AG04450 (cell line): ENCODE data around the gene PIGP. TPM values are rescaled to one million over a fixed set of nuclear protein-coding genes. Genes with fewer than 3 reads are reported as not detected.
A peak's percentile ranks its signal among the peaks of the same experiment; 100 is the strongest.

Experiments
- CTCF ChIA-PET: fragments of 300-600, 350-600 bp; formaldehyde crosslinking; extraction: SDS; loops from one replicate; lab custom pipeline; 2022; ENCODE audit warnings: antibody characterized with exemption, inconsistent platforms; lab: Charles Lee
- POLR2A ChIA-PET: fragments of 350-600 bp; formaldehyde crosslinking; extraction: SDS; loops from one replicate; lab custom pipeline; 2021; ENCODE audit warnings: antibody characterized with exemption, inconsistent platforms; lab: Yijun Ruan, JAX
- DNase-seq: peaks from one replicate; pipeline ENCODE4 v3.0.0-alpha.2; 2011; ENCODE audit warnings: low read depth, low spot score
- H3K27ac ChIP-seq: one replicate; pipeline ENCODE4 v1.5.1; 2012; ENCODE audit warnings: low read depth, low read length, control low read depth
- H3K27me3 ChIP-seq: one replicate; pipeline ENCODE4 v1.6.0; 2012; ENCODE audit warnings: low read length; ENCODE audit not compliant: control insufficient read depth, insufficient read depth
- H3K4me3 ChIP-seq: 2 replicates; pipeline ENCODE4 v1.5.1; 2011; ENCODE audit warnings: mild to moderate bottlenecking, low read depth, low read length, control low read depth
- H3K9me3 ChIP-seq: 2 replicates; pipeline ENCODE4 v1.5.1; 2012; ENCODE audit warnings: low read length; ENCODE audit not compliant: control insufficient read depth, insufficient read depth
- CTCF ChIP-seq: IDR thresholded peaks from 2 replicates; pipeline ENCODE4 v1.5.1; 2011; ENCODE audit warnings: low read depth, low read length, control low read depth, inconsistent platforms
- polyA plus RNA-seq: library from polyadenylated mRNA; depleted of rRNA; stranded (reverse); fragments of >200 nt; gene quantifications from 2 replicates; pipeline ENCODE4 v1.2.3, GENCODE V29; 2011

PIGP gene
- polyA plus RNA-seq, 1 experiment, result 29.8 TPM

- TF ChIP-seq CTCF, result no peak
- H3K27me3 ChIP-seq, result no peaks in the 10 kb centered on the region
- H3K27ac ChIP-seq, result no peak overlapping the region
- no peak for DNase-seq
- no peak overlapping the region for H3K4me3 ChIP-seq
- ChIA-PET CTCF (interaction anchor here (1.0 kb wide), 1 partner anchor 105 kb away, joined by 4 read pairs; no protein-coding TSS in a partner anchor), POLR2A (no interaction called here)
- H3K9me3 ChIP-seq, result no peaks in the 10 kb centered on the region
Observed at GRCh38 chr21:37082375-37082774, 9.5 kb upstream of the PIGP start.

- no peak for DNase-seq
- no peak overlapping the region for H3K27ac ChIP-seq
- ChIA-PET POLR2A (no interaction called here), CTCF (interaction anchor here (0.6 kb wide), 1 partner anchor 388 kb away, joined by 3 read pairs; no protein-coding TSS in a partner anchor)
- H3K27me3 ChIP-seq, result no peaks in the 10 kb centered on the region
- H3K9me3 ChIP-seq, result no peaks in the 10 kb centered on the region
- no peak for TF ChIP-seq CTCF
- H3K4me3 ChIP-seq, result no peak overlapping the region
Observed at GRCh38 chr21:37079211-37079824, 6.4 kb upstream of the PIGP start.

GRCh38 chr21:37077403-37077802, 4.5 kb upstream of the PIGP start:
- peaks cover 2% of the 10 kb centered on the region; the same call in 1 of the 2 replicates for H3K9me3 ChIP-seq
- H3K4me3 ChIP-seq, result no peak overlapping the region
- no peaks in the 10 kb centered on the region for H3K27me3 ChIP-seq
- DNase-seq, result no peak
- ChIA-PET CTCF (no interaction called here), POLR2A (no interaction called here)
- H3K27ac ChIP-seq, result no peak overlapping the region
- no peak for TF ChIP-seq CTCF

GRCh38 chr21:37076087-37076850, 3.4 kb upstream of the PIGP start:
- DNase-seq, result no peak
- Histone ChIP-seq H3K9me3 (peaks cover 2% of the 10 kb centered on the region; the same call in 1 of the 2 replicates), H3K4me3 (no peak overlapping the region), H3K27me3 (no peaks in the 10 kb centered on the region), H3K27ac (no peak overlapping the region)
- ChIA-PET CTCF (interaction anchor here (1.0 kb wide), 1 partner anchor 87 kb away, joined by 9 read pairs; no protein-coding TSS in a partner anchor), POLR2A (no interaction called here)
- no peak for TF ChIP-seq CTCF

- no peaks in the 10 kb centered on the region for H3K27me3 ChIP-seq
- peak overlapping the region; percentile 92; the same call in 1 of the 2 replicates for H3K4me3 ChIP-seq
- H3K27ac ChIP-seq, result no peak overlapping the region
- no peak for DNase-seq
- POLR2A ChIA-PET, result no interaction called here
- CTCF ChIA-PET, result interaction anchor here (1.0 to 1.1 kb wide), 2 partner anchors 9 to 86 kb away, joined by 4 to 9 read pairs; no protein-coding TSS in a partner anchor
- TF ChIP-seq CTCF, result no peak
- peaks cover 2% of the 10 kb centered on the region; the same call in 1 of the 2 replicates for H3K9me3 ChIP-seq
Observed at GRCh38 chr21:37075214-37075770, 2.4 kb upstream of the PIGP start.
